ENCODE data around the gene DDX60.
"Not testable (repeated sequence)": the region's sequence is repeated elsewhere in the genome, so short reads cannot be mapped to it uniquely, and the experiment has no call there.

DDX60 gene

GRCh38 chr4:168293386-168293975 lies 25.1 kb downstream of the DDX60 start:
- FAIRE-seq = no peak
- no peak for DNase-seq (ENCODE audit: low spot score)

- FAIRE-seq (no peak), DNase-seq (ENCODE audit: low spot score) (no peak)
Observed at GRCh38 chr4:168291242-168291641, 27.3 kb downstream of the DDX60 start.

- not testable (repeated sequence) for FAIRE-seq; DNase-seq (ENCODE audit: low spot score)
Observed at GRCh38 chr4:168285850-168286249, 32.7 kb downstream of the DDX60 start.

- FAIRE-seq (no peak), DNase-seq (ENCODE audit: low spot score) (no peak)
Observed at GRCh38 chr4:168279556-168279955, 39.0 kb downstream of the DDX60 start.

- no peak for DNase-seq (ENCODE audit: low spot score)
- FAIRE-seq = no peak
Observed at GRCh38 chr4:168275836-168276235, 42.7 kb downstream of the DDX60 start.

- DNase-seq (ENCODE audit: low spot score) (no peak), FAIRE-seq (no peak)
Observed at GRCh38 chr4:168274871-168275270, 43.7 kb downstream of the DDX60 start.

GRCh38 chr4:168273838-168274237 lies 44.7 kb downstream of the DDX60 start:
- FAIRE-seq (no peak), DNase-seq (ENCODE audit: low spot score) (no peak)

- DNase-seq (ENCODE audit: low spot score) (no peak), FAIRE-seq (no peak)
Observed at GRCh38 chr4:168272488-168272887, 46.1 kb downstream of the DDX60 start.

- no peak for FAIRE-seq
- DNase-seq (ENCODE audit: low spot score) = no peak
Observed at GRCh38 chr4:168269896-168270295, 48.7 kb downstream of the DDX60 start.

- no peak for FAIRE-seq
- no peak for DNase-seq (ENCODE audit: low spot score)
Observed at GRCh38 chr4:168265327-168265726, 53.2 kb downstream of the DDX60 start.

- FAIRE-seq (no peak), DNase-seq (ENCODE audit: low spot score) (no peak)
Observed at GRCh38 chr4:168264903-168265302, 53.6 kb downstream of the DDX60 start.

GRCh38 chr4:168263039-168263438 lies 55.5 kb downstream of the DDX60 start:
- DNase-seq (ENCODE audit: low spot score) (no peak), FAIRE-seq (no peak)

- FAIRE-seq (no peak), DNase-seq (ENCODE audit: low spot score) (no peak)
Observed at GRCh38 chr4:168259096-168259495, 59.5 kb downstream of the DDX60 start.

- DNase-seq (ENCODE audit: low spot score) (no peak), FAIRE-seq (no peak)
Observed at GRCh38 chr4:168257768-168258167, 60.8 kb downstream of the DDX60 start.

GRCh38 chr4:168248176-168248710 lies 70.3 kb downstream of the DDX60 start:
- no peak for FAIRE-seq

GRCh38 chr4:168247603-168248002 lies 70.9 kb downstream of the DDX60 start:
- FAIRE-seq = no peak

More at GRCh38 chr4:168248176-168248710, 70.3 kb downstream of the DDX60 start:
- no peak for DNase-seq (ENCODE audit: low spot score)

GRCh38 chr4:168241953-168242352 lies 76.6 kb downstream of the DDX60 start:
- DNase-seq (ENCODE audit: low spot score) = no peak
- no peak for FAIRE-seq

More at GRCh38 chr4:168247603-168248002, 70.9 kb downstream of the DDX60 start:
- DNase-seq (ENCODE audit: low spot score) = no peak

- FAIRE-seq = no peak
- DNase-seq (ENCODE audit: low spot score) = no peak
Observed at GRCh38 chr4:168240821-168241220, 77.7 kb downstream of the DDX60 start.

- peak; percentile 21 for DNase-seq (ENCODE audit: low spot score)
- no peak for FAIRE-seq
Observed at GRCh38 chr4:168221301-168221700, 97.3 kb downstream of the DDX60 start.

- no peak for DNase-seq (ENCODE audit: low spot score)
- no peak for FAIRE-seq
Observed at GRCh38 chr4:168220893-168221292, 97.7 kb downstream of the DDX60 start.

GRCh38 chr4:168218645-168219044 lies 99.9 kb downstream of the DDX60 start:
- DNase-seq (ENCODE audit: low spot score) = peak; percentile 23
- no peak for FAIRE-seq

GRCh38 chr4:168213511-168213910 lies 105.0 kb downstream of the DDX60 start:
- not testable (repeated sequence) for FAIRE-seq; DNase-seq (ENCODE audit: low spot score)

- no peak for DNase-seq (ENCODE audit: low spot score)
- no peak for FAIRE-seq
Observed at GRCh38 chr4:168212656-168213055, 105.9 kb downstream of the DDX60 start.
